ENCODE results near the gene CACNA2D1. TPM values are rescaled to one million over a fixed set of nuclear protein-coding genes. Genes with fewer than 3 reads are reported as not detected.

Gene CACNA2D1
- total RNA-seq, 2 donors from 2014 or later: 5.4 to 32.0 TPM

- DNase-seq: no peak
- TF ChIP-seq, protein P1, sequence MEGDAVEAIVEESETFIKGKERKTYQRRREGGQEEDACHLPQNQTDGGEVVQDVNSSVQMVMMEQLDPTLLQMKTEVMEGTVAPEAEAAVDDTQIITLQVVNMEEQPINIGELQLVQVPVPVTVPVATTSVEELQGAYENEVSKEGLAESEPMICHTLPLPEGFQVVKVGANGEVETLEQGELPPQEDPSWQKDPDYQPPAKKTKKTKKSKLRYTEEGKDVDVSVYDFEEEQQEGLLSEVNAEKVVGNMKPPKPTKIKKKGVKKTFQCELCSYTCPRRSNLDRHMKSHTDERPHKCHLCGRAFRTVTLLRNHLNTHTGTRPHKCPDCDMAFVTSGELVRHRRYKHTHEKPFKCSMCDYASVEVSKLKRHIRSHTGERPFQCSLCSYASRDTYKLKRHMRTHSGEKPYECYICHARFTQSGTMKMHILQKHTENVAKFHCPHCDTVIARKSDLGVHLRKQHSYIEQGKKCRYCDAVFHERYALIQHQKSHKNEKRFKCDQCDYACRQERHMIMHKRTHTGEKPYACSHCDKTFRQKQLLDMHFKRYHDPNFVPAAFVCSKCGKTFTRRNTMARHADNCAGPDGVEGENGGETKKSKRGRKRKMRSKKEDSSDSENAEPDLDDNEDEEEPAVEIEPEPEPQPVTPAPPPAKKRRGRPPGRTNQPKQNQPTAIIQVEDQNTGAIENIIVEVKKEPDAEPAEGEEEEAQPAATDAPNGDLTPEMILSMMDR (IDR thresholded peaks at IDR 0.05): no peak
- no peak for TF ChIP-seq POLR2A (IDR thresholded peaks at IDR 0.05)
- H3K9me3 ChIP-seq: no peaks in the 10 kb centered on the region
Observed at GRCh38 chr7:82250598-82250997, 193.0 kb downstream of the CACNA2D1 start.

GRCh38 chr7:82249979-82250378, 193.6 kb downstream of the CACNA2D1 start:
- H3K9me3 ChIP-seq: no peaks in the 10 kb centered on the region
- whole genome bisulfite sequencing, 2 donors: 57 to 63% methylated on average over 2 of the region's 2 CpGs
- ATAC-seq: no peak
- no peak for DNase-seq
- no peak overlapping the region for H3K4me3 ChIP-seq
- no peaks in the 10 kb centered on the region for H3K36me3 ChIP-seq (replicated peaks in 1 of 2; ENCODE audit: insufficient read depth in 1 of 2, low read depth in 2 of 2)
- no peaks in the 10 kb centered on the region for H3K27me3 ChIP-seq
- TF ChIP-seq POLR2A (IDR thresholded peaks at IDR 0.05): no peak
- TF ChIP-seq, protein P1 (IDR thresholded peaks at IDR 0.05): no peak
- intact Hi-C loops (cut with DNase I): no loop called here
- no peak overlapping the region for H3K27ac ChIP-seq
- no peaks in the 10 kb centered on the region for H3K4me1 ChIP-seq

More at GRCh38 chr7:82250598-82250997, 193.0 kb downstream of the CACNA2D1 start:
- Histone ChIP-seq H3K27me3 (no peaks in the 10 kb centered on the region), H3K36me3 (replicated peaks in 1 of 2; ENCODE audit: insufficient read depth in 1 of 2, low read depth in 2 of 2) (no peaks in the 10 kb centered on the region), H3K4me3 (no peak overlapping the region), H3K27ac (no peak overlapping the region), H3K4me1 (no peaks in the 10 kb centered on the region)
- intact Hi-C loops (cut with DNase I): no loop called here
- no peak for ATAC-seq

DNA sequence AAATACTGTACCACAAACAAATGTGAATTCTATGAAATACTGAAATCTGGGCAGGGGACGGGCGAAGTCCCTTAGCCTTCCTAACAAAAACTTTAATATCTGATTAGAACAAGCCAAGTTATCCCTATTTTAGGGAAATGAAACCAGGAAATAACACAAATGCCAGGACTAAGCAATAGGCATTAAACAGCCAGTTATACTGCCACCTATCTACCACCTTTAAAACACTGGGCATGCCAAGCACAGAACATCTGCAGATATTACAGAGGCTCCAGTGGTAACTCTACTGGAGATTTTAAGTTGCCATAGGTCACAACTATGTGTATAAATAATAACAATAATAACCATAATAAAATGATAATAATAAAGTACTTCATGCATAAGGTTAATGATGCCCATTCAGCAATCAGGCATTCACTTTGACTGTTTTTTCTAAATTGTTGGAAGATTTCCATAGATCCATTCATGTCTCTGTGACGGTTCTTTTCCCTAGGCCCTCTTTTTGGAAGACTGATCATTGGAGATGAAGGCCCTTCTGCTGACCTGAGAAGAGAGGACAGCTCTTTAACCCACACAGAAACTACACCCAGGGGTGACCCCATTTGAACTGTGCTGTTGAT, 195.7 kb downstream of the CACNA2D1 start:
- no peaks in the 10 kb centered on the region for H3K27me3 ChIP-seq
- no peak overlapping the region for H3K4me3 ChIP-seq
- ATAC-seq (no peak), DNase-seq (no peak)
- intact Hi-C loops (cut with DNase I): no loop called here
- no peak overlapping the region for H3K27ac ChIP-seq
- TF ChIP-seq POLR2A (IDR thresholded peaks at IDR 0.05): no peak
- TF ChIP-seq, protein P1 (IDR thresholded peaks at IDR 0.05): peak in 4 of 7 experiments; percentile 9 to 29 (median 25)
- WGBS, 2 donors: 56 to 65% methylated on average over 3 of the region's 3 CpGs
- H3K36me3 ChIP-seq (replicated peaks in 1 of 2; ENCODE audit: insufficient read depth in 1 of 2, low read depth in 2 of 2): no peaks in the 10 kb centered on the region
- no peaks in the 10 kb centered on the region for H3K9me3 ChIP-seq
- no peaks in the 10 kb centered on the region for H3K4me1 ChIP-seq

- WGBS, 2 donors: 46 to 53% methylated on average over 3 of the region's 3 CpGs
- no peak overlapping the region for H3K4me3 ChIP-seq
- H3K4me1 ChIP-seq: no peaks in the 10 kb centered on the region
- no peaks in the 10 kb centered on the region for H3K27me3 ChIP-seq
- H3K9me3 ChIP-seq: no peaks in the 10 kb centered on the region
- DNase-seq (no peak), ATAC-seq (no peak)
- H3K27ac ChIP-seq: no peak overlapping the region
- intact Hi-C loops (cut with DNase I): no loop called here
- no peaks in the 10 kb centered on the region for H3K36me3 ChIP-seq (replicated peaks in 1 of 2; ENCODE audit: insufficient read depth in 1 of 2, low read depth in 2 of 2)
- TF ChIP-seq POLR2A (IDR thresholded peaks at IDR 0.05): no peak
- TF ChIP-seq, protein P1 (IDR thresholded peaks at IDR 0.05): no peak
Observed at GRCh38 chr7:82244947-82245517, 198.5 kb downstream of the CACNA2D1 start.

GRCh38 chr7:82241356-82241755, 202.2 kb downstream of the CACNA2D1 start:
- H3K36me3 ChIP-seq (replicated peaks in 1 of 2; ENCODE audit: insufficient read depth in 1 of 2, low read depth in 2 of 2): no peaks in the 10 kb centered on the region
- H3K27me3 ChIP-seq: no peaks in the 10 kb centered on the region
- H3K4me1 ChIP-seq: no peaks in the 10 kb centered on the region
- TF ChIP-seq, protein P1 (IDR thresholded peaks at IDR 0.05): no peak
- no peak for TF ChIP-seq POLR2A (IDR thresholded peaks at IDR 0.05)
- no peaks in the 10 kb centered on the region for H3K9me3 ChIP-seq
- ATAC-seq: no peak
- no peak overlapping the region for H3K27ac ChIP-seq
- intact Hi-C loops (cut with DNase I): no loop called here
- DNase-seq: no peak
- H3K4me3 ChIP-seq: no peak overlapping the region
